ENCODE measurements around the gene CAVIN1. TPM values are rescaled to one million over a fixed set of nuclear protein-coding genes. Genes with fewer than 3 reads are reported as not detected.
"Not testable (repeated sequence)": the region's sequence is repeated elsewhere in the genome, so short reads cannot be mapped to it uniquely, and the experiment has no call there.

CAVIN1 gene
- total RNA-seq, 4 donors from 2014 or later: 619 to 1,181 (median 1,019) TPM

DNA sequence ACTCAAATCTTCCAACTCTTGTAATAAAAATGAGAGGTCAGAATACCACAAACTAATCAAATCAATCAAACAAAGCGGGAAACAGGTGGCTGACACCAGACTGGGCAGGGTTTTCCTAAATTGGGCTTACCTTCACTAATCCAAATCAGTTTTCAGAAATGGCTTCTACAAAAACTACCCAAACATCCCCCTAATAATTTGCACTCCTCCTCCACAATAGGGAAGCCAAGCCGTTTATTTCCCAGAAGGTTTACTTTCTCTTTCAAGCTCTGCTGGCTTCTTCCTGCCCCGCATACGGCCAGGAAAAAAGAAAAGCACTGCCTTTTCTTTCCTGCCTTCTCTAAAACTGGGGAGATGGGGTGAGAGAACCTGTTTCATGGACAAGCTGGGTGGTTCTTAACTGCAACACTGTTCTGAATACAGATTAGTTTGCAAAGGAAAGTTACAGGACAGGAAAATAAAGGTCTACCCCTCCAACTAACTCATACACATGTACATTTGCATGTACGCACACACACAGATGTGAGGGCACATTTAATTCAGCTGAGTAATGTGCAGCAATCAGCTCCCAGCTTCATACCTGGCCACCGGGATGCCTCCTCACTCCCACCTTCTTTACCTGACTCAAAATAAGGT is 44.0 kb downstream of the CAVIN1 start:
- no peaks in the 10 kb centered on the region for H3K9me3 ChIP-seq
- peaks cover 0 to 8% (median 2%) of the 10 kb centered on the region in 4 donors for H3K36me3 ChIP-seq
- DNase-seq (ENCODE audit: extremely low spot score): no peak
- peak overlapping the region; percentile 31 to 47 (median 42) for H3K4me3 ChIP-seq
- no peaks in the 10 kb centered on the region for H3K27me3 ChIP-seq
- H3K27ac ChIP-seq (replicated peaks in 1 of 4): peak overlapping the region; percentile 66 to 81 (median 74)
- H3K4me1 ChIP-seq: peaks cover 74 to 96% (median 96%) of the 10 kb centered on the region in 4 donors
- TF ChIP-seq POLR2AphosphoS5 (IDR thresholded peaks at IDR 0.05) (peak in 1 of 2 donors; percentile 18), EP300 (IDR thresholded peaks at IDR 0.05) (no peak)
- intact Hi-C loops (cut with DNase I): no loop called here
- 9% methylated on average over 6 of the region's 6 CpGs for WGBS

DNA sequence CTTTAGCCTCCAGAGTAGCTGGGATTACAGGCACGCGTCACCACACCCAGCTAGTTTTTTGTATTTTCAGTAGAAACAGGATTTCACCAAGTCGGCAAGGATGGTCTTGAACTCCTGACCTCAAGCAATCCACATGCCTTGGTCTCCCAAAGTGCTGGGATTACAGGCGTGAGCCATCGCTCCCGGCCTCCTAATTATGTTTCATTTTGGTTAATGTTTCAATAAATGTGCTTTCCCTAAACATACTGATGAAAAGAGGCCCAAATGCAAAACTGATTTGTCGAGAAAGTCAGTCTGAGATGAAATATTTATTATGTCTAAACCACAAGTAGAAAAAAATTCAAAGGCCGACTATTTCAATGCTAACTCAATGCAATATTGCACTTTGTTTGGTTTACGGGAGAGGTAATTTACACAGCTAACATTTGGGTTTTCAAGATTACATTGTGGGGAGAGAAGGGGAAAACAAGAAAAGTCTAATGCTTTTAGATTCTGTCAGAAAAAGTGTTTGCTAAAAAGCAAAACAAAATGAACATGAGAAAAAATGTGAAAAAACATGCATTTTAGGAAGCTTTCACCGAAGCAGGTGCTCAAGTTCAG is 44.6 kb downstream of the CAVIN1 start:
- DNase-seq (ENCODE audit: extremely low spot score): no peak
- Histone ChIP-seq H3K36me3 (peaks cover 0 to 8% (median 1%) of the 10 kb centered on the region in 4 donors), H3K4me1 (peaks cover 76 to 95% (median 93%) of the 10 kb centered on the region in 4 donors), H3K27me3 (no peaks in the 10 kb centered on the region), H3K9me3 (no peaks in the 10 kb centered on the region), H3K27ac (replicated peaks in 1 of 4) (peak overlapping the region; percentile 66 to 81 (median 74)), H3K4me3 (peak overlapping the region; percentile 31 to 47 (median 42))
- TF ChIP-seq POLR2AphosphoS5 (IDR thresholded peaks at IDR 0.05) (no peak), EP300 (IDR thresholded peaks at IDR 0.05) (no peak), POLR2A (IDR thresholded peaks at IDR 0.05; ENCODE audit: low read depth) (no peak)
- TF ChIP-seq, protein P1, sequence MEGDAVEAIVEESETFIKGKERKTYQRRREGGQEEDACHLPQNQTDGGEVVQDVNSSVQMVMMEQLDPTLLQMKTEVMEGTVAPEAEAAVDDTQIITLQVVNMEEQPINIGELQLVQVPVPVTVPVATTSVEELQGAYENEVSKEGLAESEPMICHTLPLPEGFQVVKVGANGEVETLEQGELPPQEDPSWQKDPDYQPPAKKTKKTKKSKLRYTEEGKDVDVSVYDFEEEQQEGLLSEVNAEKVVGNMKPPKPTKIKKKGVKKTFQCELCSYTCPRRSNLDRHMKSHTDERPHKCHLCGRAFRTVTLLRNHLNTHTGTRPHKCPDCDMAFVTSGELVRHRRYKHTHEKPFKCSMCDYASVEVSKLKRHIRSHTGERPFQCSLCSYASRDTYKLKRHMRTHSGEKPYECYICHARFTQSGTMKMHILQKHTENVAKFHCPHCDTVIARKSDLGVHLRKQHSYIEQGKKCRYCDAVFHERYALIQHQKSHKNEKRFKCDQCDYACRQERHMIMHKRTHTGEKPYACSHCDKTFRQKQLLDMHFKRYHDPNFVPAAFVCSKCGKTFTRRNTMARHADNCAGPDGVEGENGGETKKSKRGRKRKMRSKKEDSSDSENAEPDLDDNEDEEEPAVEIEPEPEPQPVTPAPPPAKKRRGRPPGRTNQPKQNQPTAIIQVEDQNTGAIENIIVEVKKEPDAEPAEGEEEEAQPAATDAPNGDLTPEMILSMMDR (IDR thresholded peaks at IDR 0.05): no peak
- 53% methylated on average over 10 of the region's 10 CpGs for WGBS
- intact Hi-C loops (cut with DNase I): no loop called here

DNA sequence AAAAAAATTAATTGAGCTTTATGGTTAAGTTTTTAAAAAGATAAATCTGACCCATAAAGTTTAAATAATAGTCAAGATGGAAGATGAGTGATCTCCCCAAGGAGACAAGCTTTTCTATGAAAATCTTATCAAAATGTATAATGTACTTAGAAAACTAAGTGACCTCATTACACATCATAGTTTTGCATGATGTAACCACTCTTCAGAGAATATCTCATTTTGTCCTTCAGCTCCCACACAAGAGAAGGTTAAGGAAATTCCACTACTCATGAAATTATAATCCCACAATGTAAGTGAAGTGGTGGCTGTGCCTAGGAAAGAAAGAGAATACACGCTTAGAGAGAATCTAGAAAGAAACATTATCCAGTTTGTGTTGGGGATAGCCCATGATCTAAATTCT is 49.2 kb downstream of the CAVIN1 start:
- no peak for DNase-seq (ENCODE audit: extremely low spot score)
- Histone ChIP-seq H3K36me3 (peaks cover 0 to 33% (median 10%) of the 10 kb centered on the region in 4 donors), H3K4me3 (no peak overlapping the region), H3K4me1 (peaks cover 32 to 61% (median 58%) of the 10 kb centered on the region in 4 donors), H3K27me3 (no peaks in the 10 kb centered on the region), H3K27ac (replicated peaks in 1 of 4) (peak overlapping the region in 2 of 4 donors; percentile 13 to 49), H3K9me3 (no peaks in the 10 kb centered on the region)
- intact Hi-C loops (cut with DNase I): no loop called here
- whole genome bisulfite sequencing: 86% methylated on average over 1 of the region's 1 CpG
- TF ChIP-seq POLR2A (IDR thresholded peaks at IDR 0.05; ENCODE audit: low read depth) (no peak), EP300 (IDR thresholded peaks at IDR 0.05) (no peak), POLR2AphosphoS5 (IDR thresholded peaks at IDR 0.05) (no peak)
- TF ChIP-seq, protein P1 (IDR thresholded peaks at IDR 0.05): no peak

DNA sequence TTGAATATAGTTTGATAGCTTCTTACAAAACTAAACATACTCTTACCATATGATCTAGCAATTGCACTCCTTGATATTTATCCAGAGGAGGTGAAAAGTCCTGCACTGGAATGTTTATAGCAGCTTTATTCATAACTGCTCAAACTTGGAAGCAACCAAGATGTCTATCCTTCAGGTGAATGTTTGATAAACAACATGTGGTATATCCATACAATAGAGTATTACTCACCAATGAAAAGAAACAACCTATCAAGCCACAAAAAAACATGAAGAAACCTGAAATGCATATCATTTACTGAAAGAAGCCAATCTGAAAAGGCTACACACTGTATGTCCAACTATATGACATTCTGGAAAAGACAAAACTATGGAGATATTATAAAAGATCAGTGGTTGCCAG is 50.9 kb downstream of the CAVIN1 start:
- H3K36me3 ChIP-seq: peaks cover 0 to 33% (median 10%) of the 10 kb centered on the region in 4 donors

DNA sequence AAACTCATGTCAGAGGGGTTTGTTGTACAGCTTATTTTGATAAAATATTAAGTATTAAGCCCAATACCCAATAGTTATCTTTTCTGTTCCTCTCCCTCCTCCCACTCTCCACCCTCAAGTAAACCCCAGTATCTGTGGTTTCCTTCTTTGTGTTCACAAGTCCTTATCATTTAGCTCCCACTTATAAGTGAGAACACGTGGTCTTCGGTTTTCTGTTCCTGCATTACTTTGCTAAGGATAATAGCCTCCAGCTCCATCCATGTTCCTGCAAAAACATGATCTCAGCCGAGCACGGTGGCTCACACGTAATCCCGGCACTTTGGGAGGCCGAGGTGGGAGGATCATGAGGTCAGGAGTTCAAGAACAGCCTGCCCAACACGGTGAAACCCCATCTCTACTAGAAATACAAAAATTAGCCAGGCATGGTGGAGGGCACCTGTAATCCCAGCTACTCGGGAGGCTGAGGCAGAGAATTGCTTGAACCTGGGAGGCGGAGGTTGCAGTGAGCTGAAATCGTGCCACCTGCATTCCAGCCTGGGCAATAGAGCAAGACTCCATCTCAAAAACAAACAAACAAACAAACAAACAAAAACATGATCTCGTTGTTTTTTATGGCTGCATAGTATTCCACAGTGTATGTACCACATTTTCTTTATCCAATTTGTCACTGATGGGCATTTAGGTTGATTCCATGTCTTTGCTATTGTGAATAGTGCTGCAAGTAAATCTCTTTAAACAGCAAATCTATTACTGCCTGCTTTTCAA is 54.1 kb downstream of the CAVIN1 start:
- H3K4me3 ChIP-seq; H3K9me3 ChIP-seq; H3K27me3 ChIP-seq; DNase-seq (ENCODE audit: extremely low spot score); intact Hi-C loops (cut with DNase I); H3K27ac ChIP-seq (replicated peaks in 1 of 4): not testable (repeated sequence)
- WGBS: 78% methylated on average over 12 of the region's 12 CpGs
- peaks cover 38 to 63% (median 58%) of the 10 kb centered on the region in 4 donors for H3K4me1 ChIP-seq
- H3K36me3 ChIP-seq: peaks cover 0 to 36% (median 10%) of the 10 kb centered on the region in 4 donors

More for the DNA sequence above, 50.9 kb downstream of the CAVIN1 start:
- H3K27me3 ChIP-seq: no peaks in the 10 kb centered on the region
- no peak for DNase-seq (ENCODE audit: extremely low spot score)
- H3K27ac ChIP-seq (replicated peaks in 1 of 4): no peak overlapping the region
- no peak for TF ChIP-seq POLR2AphosphoS5 (IDR thresholded peaks at IDR 0.05)
- TF ChIP-seq POLR2A (IDR thresholded peaks at IDR 0.05; ENCODE audit: low read depth): no peak
- TF ChIP-seq EP300 (IDR thresholded peaks at IDR 0.05): no peak
- peaks cover 29 to 61% (median 57%) of the 10 kb centered on the region in 4 donors for H3K4me1 ChIP-seq
- H3K9me3 ChIP-seq: no peaks in the 10 kb centered on the region
- no peak overlapping the region for H3K4me3 ChIP-seq
- intact Hi-C loops (cut with DNase I): no loop called here

DNA sequence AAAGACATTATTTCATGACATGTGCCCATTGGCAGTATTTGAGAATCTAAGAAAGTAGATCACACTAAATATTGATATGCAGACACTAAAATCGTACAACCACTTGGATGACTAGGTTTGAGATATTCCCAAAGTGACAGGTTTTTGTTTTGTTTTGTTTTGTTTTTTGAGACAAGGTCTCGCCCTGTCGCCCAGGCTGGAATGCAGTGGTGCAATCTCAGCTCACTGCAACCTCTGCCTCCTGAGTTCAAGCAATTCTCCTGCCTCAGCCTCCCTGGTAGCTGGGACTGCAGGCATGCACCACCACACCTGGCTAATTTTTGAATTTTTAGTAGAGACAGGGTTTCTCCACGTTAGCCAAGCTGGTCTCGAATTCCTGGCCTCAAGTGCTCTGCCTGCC is 54.7 kb downstream of the CAVIN1 start:
- WGBS: 85% methylated on average over 5 of the region's 5 CpGs
- not testable (repeated sequence) for DNase-seq (ENCODE audit: extremely low spot score)

DNA sequence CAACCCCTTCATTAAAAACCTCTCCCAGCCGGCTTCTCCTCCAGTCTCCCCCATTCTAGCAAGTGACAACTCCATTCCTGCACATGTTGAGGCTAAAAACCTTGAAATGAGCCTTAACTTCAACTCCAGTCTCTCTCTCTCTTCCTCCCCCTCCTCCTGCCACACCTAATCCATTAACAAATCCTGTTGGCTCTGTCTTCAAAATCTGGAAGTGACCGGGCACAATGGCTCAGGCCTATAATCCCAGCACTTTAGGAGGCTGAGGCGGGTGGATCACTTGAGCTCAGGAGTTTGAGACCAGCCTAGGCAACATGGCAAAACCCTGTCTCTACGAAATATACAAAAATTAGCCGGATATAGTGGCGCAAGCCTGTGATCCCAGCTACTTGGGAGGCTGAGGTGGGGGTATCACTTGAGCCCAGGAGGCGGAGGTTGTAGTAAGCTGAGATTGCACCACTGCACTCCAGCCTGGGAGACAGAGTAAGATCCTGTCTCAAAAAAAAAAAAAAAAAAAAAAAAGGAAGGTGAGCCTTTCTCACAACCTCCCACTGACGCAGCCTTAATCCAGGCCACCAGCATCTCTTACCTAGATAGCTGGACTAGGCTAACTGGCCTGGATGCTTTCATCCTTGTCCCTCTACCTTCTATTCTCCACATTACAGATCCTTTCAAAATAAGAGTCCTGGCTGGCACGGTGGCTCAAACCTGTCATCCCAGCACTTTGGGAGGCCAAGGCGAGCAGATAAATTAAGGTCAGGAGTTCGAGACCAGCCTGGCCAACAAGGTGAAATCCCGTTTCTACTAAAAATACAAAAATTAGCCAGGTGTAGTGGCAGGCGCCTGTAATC is 56.7 kb downstream of the CAVIN1 start:
- H3K4me3 ChIP-seq; intact Hi-C loops (cut with DNase I); H3K9me3 ChIP-seq; H3K27me3 ChIP-seq; DNase-seq (ENCODE audit: extremely low spot score): not testable (repeated sequence)
- peak overlapping the region in 2 of 4 donors; percentile 4 to 19 for H3K27ac ChIP-seq (replicated peaks in 1 of 4)
- H3K4me1 ChIP-seq: peaks cover 60 to 88% (median 79%) of the 10 kb centered on the region in 4 donors
- 84% methylated on average over 13 of the region's 13 CpGs for WGBS
- H3K36me3 ChIP-seq: peaks cover 0 to 20% (median 2%) of the 10 kb centered on the region in 4 donors

More for the DNA sequence above, 54.7 kb downstream of the CAVIN1 start:
- Histone ChIP-seq H3K36me3 (peaks cover 0 to 35% (median 9%) of the 10 kb centered on the region in 4 donors), H3K4me1 (peaks cover 41 to 68% (median 62%) of the 10 kb centered on the region in 4 donors)
- H3K4me3 ChIP-seq; H3K27ac ChIP-seq (replicated peaks in 1 of 4); intact Hi-C loops (cut with DNase I); H3K27me3 ChIP-seq; H3K9me3 ChIP-seq: not testable (repeated sequence)
